ENCODE results near the gene RASGRF2.

- no peak for TF ChIP-seq CTCF (IDR thresholded peaks at IDR 0.05)
- TF ChIP-seq POLR2A (IDR thresholded peaks at IDR 0.05), result no peak
- no peak for TF ChIP-seq POLR2AphosphoS5 (IDR thresholded peaks at IDR 0.05)
- TF ChIP-seq EP300 (IDR thresholded peaks at IDR 0.05; ENCODE audit: low read depth), result no peak
Observed at GRCh38 chr5:80936881-80937280, 23.3 kb upstream of the RASGRF2 start.

All from transverse colon (tissue), 4 donors.